ENCODE data around the gene SIGLEC5. TPM values are rescaled to one million over a fixed set of nuclear protein-coding genes. Genes with fewer than 3 reads are reported as not detected.

Gene SIGLEC5
- total and polyA plus RNA-seq, 2 of the 8 experiments (the other 6 are each of a cell fraction or from before 2014, with no cell fraction given) = not detected

- H3K23ac ChIP-seq (ENCODE audit: insufficient read length) = no peak overlapping the region
- H4K5ac ChIP-seq (ENCODE audit: insufficient read length, low read depth, low read length) = no peak overlapping the region
- no peak overlapping the region for H2AFZ ChIP-seq (ENCODE audit: low read length)
- no peaks in the 10 kb centered on the region for H3K27me3 ChIP-seq (replicated peaks in 1 of 4; ENCODE audit: control insufficient read depth in 3 of 4, extremely low read depth in 1 of 4, insufficient read depth in 3 of 4, low read length in 3 of 4)
- ChIA-PET CTCF (ENCODE audit: partially characterized antibody) (no interaction called here), POLR2A (ENCODE audit: partially characterized antibody) (no interaction called here)
- H3K23me2 ChIP-seq (ENCODE audit: low read depth, low read length) = peaks cover 4% of the 10 kb centered on the region
- no peak overlapping the region for H4K91ac ChIP-seq (replicated peaks; ENCODE audit: insufficient read length, low read length)
- no peak overlapping the region for H2BK20ac ChIP-seq (ENCODE audit: low read length)
- no peak overlapping the region for H3K14ac ChIP-seq (ENCODE audit: insufficient read length)
- no peak overlapping the region for H2BK12ac ChIP-seq (ENCODE audit: low read depth, low read length)
- no peak overlapping the region for H2BK5ac ChIP-seq (ENCODE audit: low read depth, low read length)
- peaks cover 4% of the 10 kb centered on the region; the same call in 1 of the 2 replicates for H3K79me1 ChIP-seq (ENCODE audit: low read depth, low read length)
- no peak overlapping the region for H3K9ac ChIP-seq (replicated peaks in 1 of 4; ENCODE audit: extremely low read depth in 1 of 4, low read depth in 3 of 4, low read length in 3 of 4)
- no peak overlapping the region for H4K8ac ChIP-seq (ENCODE audit: extremely low read depth, insufficient read depth, low read length)
- H3K4me1 ChIP-seq (replicated peaks in 1 of 4; ENCODE audit: control insufficient read depth in 3 of 4, insufficient read depth in 4 of 4, low read length in 3 of 4) = peaks cover 0 to 3% (median 2%) of the 10 kb centered on the region in 4 experiments; a peak in 4 of 7 replicates
- H3K4me3 ChIP-seq (ENCODE audit: extremely low read depth in 1 of 4, insufficient read depth in 2 of 4, low read depth in 3 of 4, low read length in 4 of 4) = no peak overlapping the region
- TF ChIP-seq TBP (IDR thresholded peaks at IDR 0.05; ENCODE audit: low read depth, low read length) (no peak), USF2 (IDR thresholded peaks at IDR 0.05; ENCODE audit: low read length) (no peak), YY1 (IDR thresholded peaks at IDR 0.05; ENCODE audit: low read depth, low read length) (no peak), RXRA (IDR thresholded peaks at IDR 0.05; ENCODE audit: insufficient read depth, low read depth, low read length) (no peak), BCL11A (IDR thresholded peaks at IDR 0.05; ENCODE audit: low read depth in 2 of 2, low read length in 2 of 2) (no peak), ATF3 (IDR thresholded peaks at IDR 0.05; ENCODE audit: insufficient read depth, low read depth, low read length) (no peak), KDM4A (IDR thresholded peaks at IDR 0.05; ENCODE audit: low read depth, low read length, severe bottlenecking) (no peak)
- H3K36me3 ChIP-seq (ENCODE audit: control insufficient read depth in 2 of 4, insufficient read depth in 4 of 4, low read length in 3 of 4) = peaks cover 0 to 5% (median 0%) of the 10 kb centered on the region in 4 experiments; a peak in 1 of 8 replicates
- H2BK15ac ChIP-seq (ENCODE audit: low read length) = no peak overlapping the region
- H3K4ac ChIP-seq (replicated peaks; ENCODE audit: insufficient read length, low read depth, low read length) = no peak overlapping the region
- no peak overlapping the region for H3K4me2 ChIP-seq (ENCODE audit: insufficient read depth in 1 of 2, low read depth in 2 of 2, low read length in 2 of 2)
- no peaks in the 10 kb centered on the region for H4K20me1 ChIP-seq (replicated peaks in 1 of 2; ENCODE audit: control insufficient read depth in 1 of 2, insufficient read depth in 2 of 2, low read length in 2 of 2)
- FAIRE-seq = no peak
- no peak overlapping the region for H3K56ac ChIP-seq (replicated peaks; ENCODE audit: insufficient read length, low read depth, low read length)
- no peak for DNase-seq (ENCODE audit: low read depth in 1 of 2, low spot score in 2 of 2)
- H3K79me2 ChIP-seq (ENCODE audit: control insufficient read depth in 1 of 2, insufficient read depth in 2 of 2, low read length in 2 of 2) = peaks cover 0 to 17% of the 10 kb centered on the region in 2 experiments; a peak in 2 of 4 replicates
- H3K18ac ChIP-seq (ENCODE audit: extremely low read depth, low read length) = no peak overlapping the region
- H3K9me3 ChIP-seq (ENCODE audit: insufficient read depth in 2 of 2, low read depth in 1 of 2, low read length in 1 of 2) = peaks cover 0 to 3% of the 10 kb centered on the region in 2 experiments; a peak in 1 of 4 replicates
- 100% methylated on average over 1 of the region's 1 CpG; no CpG with 5 or more reads in 1 of the 2 experiments for WGBS, 2 experiments (ENCODE audit: extremely low coverage in 1 of 2, insufficient coverage in 1 of 2, insufficient read length in 1 of 2, insufficient replicate concordance in 2 of 2, low coverage in 1 of 2, low lambda C conversion rate in 2 of 2, missing lambda C conversion rate in 1 of 2)
- no peak overlapping the region for H2BK120ac ChIP-seq (replicated peaks; ENCODE audit: low read depth, low read length)
- H3K27ac ChIP-seq (ENCODE audit: low read depth, low read length) = no peak overlapping the region
- no peak overlapping the region for H2AK5ac ChIP-seq (ENCODE audit: low read depth, low read length)
These were observed 61.7 kb downstream of the SIGLEC5 start for GRCh38 chr19:51568456-51568855.
